Measurements from ENCODE around the gene ABCD1.
"Not testable (repeated sequence)": the region's sequence is repeated elsewhere in the genome, so short reads cannot be mapped to it uniquely, and the experiment has no call there.

Gene ABCD1

DNA sequence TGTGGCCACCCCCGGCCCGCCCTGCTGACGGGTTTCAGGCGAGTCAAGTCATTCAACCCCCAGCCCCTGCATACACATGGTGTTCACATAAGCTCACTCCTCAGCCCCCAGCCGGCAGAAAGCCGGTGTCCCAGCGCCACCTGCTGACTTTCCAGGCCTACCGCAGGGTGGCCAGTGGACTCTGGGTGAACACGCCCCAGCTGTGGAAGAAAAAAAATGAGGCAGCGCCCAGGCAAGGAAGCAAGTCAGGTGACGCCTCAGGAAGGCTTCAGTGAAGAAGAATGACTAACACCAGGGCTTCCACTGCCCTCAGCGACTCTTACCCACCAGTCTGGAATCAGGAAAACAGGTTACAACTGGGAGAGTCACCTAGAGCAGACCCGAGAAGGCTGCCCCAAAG lies 16.2 kb upstream of the ABCD1 start:
- in situ Hi-C loops (cut with HindIII; ENCODE audit: low sequenced_read_pairs), result no loop called here

DNA sequence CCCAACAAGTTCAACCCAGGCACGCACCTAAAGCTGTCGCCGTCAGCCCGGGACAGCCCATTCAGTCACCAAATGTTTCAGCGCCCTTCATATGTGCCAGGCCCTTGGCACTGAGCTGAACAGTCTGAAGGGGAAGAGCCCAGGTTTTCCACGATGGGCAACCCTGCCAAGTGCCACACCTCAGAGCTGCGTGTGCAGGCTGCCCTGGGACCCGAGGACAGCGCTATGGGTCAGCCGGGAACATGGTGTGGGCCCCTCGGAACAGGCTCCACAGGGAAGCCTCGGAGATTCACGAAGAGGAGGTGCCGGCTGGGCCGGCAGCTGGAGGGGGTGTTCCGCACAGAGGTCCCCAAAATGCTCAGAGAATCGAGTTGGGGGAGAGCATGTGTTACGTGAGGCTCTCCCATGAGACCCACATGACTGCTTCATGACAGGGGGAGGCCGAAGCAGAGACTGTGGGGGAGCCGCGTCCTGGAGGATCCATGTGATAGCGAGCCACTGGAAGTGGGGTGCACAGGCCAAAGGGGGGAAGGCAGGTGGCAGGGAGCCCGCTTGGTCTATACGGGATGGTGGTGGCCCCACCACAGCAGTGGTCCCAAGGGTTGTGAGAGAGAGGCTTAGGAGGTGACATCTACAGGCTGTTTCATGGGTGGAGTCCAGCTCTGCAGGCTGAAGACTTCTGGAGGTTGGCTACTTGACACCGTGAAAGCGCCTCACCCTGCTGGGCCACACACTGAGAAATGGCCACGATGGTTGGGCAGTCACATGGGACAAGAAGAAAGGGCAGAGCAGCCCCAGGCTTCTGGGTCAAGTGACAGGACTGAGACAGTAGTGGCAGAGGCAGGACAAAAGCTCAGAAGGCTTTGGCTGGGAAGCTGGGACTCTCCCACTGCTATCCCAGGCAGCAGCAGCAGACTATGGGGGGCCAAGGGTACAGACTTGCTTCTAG lies 14.7 kb upstream of the ABCD1 start:
- in situ Hi-C loops (cut with HindIII; ENCODE audit: low sequenced_read_pairs), result no loop called here

DNA sequence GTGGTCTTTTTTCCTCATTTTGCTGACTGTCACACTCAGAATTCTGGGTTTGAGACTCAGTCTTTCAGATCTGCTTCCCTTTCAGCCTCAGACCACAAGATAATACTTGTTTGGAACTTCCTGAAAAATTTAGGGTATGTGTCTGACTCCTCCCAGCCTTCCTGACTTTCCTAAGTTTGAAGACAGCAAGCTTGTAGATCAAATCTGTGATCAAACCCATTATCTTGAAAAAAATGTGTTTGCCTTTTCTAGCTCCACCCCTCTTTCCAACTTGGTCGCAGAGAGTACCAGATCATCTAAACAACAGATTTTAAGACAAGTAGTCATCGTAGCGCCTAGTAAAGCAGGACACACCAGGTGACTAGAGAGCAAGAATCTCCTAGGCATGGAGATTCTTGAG lies 10.4 kb upstream of the ABCD1 start:
- in situ Hi-C loops (cut with HindIII; ENCODE audit: low sequenced_read_pairs), result no loop called here

DNA sequence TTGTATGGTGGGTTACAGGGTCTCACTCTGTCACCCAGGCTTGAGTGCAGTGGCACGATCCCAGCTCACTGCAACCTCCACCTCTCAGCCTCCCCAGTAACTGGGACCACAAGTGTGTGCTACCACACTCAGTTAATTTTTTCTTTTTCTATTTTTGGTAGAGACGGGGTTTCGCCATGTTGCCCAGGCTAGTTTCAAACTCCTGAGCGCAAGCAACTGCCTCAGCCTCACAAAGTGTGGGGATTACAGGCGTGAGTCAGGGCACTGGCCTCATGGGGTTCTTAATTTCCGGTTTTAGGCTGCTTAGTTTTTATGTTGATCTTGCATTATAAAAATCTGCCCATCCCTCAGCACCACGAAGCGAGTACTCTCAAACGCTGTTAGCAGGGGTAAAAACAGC lies 7.2 kb upstream of the ABCD1 start:
- in situ Hi-C loops (cut with HindIII; ENCODE audit: low sequenced_read_pairs), result no loop called here

DNA sequence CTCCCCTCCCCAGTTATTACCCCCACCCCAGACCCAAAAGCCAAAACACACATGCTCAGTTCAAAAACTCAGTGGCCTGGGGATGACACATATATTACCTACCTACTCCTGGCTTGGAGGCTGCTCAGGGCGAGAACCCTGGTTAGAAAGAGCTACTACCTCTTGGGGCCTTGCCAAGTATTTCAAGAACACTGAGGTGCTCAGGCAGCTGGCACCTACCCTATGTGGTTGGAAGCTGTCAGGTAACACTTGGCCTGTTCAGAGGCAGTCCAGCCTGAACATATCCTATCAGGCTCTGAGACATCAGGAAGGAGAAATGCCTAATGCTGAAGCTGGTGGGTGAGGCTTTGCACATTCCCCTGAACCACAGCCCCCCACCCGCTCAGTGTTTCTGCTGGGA lies 5.4 kb upstream of the ABCD1 start:
- in situ Hi-C loops (cut with HindIII; ENCODE audit: low sequenced_read_pairs), result no loop called here

DNA sequence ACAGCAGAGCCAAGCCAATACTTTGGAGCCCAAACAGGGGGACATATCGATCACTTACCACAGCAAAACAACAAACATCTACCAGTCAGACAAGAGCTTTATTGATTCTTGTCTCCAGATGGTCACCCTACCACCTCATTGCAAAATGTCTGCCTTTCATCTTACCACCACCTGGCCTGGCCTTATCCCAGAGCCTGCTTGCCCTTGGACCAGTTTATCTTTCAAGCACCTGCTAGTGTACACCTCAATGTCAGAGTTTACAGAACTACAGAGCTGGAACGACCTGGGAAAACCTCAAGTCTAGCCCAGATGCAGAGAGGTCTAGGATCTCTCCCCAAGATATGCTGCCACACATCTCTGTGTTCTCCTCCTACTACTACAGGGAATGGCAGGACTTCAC lies 5.0 kb upstream of the ABCD1 start:
- in situ Hi-C loops (cut with HindIII; ENCODE audit: low sequenced_read_pairs), result no loop called here

DNA sequence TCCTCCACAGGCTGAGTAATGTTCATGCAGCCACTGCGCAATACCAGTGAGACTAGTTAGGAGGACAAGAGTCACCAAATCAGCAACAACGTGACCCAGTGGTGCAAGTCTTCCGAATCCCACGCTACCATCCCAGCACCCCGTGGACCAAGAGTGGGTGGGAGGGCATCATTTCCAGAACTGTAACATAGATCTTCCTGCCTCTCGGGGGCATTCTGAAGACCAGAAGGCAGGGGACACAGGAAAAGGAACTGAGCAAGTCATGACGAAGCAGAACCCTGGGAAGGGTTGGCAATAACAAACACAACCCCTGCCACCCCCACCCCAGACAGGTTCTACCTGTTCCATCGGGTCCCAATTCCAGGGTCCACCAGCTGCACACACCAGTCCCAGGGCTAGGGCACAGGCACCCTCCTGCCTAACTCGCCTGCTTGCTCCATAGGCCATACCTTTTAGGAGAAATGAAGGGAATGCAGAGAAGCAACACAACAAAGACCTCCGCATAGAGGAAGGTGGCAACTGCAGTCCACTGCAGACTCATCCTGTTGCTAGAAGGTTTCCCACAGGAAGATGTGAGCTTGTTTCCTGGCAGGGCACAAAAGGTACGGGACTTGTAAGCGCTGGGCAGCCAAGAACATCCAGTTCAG lies 1.8 kb upstream of the ABCD1 start:
- in situ Hi-C loops (cut with HindIII; ENCODE audit: low sequenced_read_pairs), result no loop called here

DNA sequence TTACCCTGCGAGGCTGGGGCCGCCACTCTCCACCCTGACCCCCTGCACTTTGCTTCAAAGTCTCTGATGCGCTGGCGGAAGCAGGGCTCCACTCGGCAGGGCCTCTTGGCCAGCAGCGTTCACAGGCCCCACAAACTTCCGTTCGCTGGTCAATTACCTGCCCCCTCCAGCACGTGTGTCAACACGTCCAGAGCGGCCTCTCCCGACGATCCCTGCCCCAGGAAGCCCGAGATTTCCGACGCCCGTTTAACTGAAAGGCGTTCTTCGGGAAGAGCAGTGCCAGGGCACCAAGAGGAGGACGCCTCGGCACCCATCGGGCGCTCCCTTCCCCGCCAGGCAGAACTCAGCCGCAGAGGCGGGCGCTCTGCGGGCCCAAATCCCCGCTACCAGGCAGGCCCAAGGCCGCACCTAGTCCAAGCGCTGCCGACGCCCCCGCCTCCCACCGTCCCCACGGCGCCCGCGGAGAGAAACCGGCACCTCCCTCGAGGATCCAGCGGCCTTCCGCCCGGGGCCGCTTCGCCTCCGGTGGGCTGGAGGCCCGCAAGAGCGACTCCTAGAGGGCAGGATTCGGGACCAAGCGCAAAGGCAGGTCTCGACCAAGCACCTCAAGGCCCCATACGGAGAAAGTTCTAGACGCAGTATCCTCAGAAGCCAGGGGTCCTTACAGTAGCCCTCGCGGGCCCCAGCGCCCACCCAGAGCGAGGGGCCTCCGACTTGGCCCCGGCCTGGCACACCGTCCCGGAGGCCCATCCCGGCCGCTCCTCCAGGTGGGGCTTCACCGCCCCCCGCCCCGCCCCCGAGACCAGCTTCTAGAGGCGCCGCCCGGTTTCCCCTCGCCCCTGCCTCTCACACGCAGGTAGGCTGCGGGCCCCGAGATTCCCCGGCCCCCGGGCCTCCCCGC lies 1.1 kb upstream of the ABCD1 start:
- in situ Hi-C loops (cut with HindIII; ENCODE audit: low sequenced_read_pairs), result no loop called here

DNA sequence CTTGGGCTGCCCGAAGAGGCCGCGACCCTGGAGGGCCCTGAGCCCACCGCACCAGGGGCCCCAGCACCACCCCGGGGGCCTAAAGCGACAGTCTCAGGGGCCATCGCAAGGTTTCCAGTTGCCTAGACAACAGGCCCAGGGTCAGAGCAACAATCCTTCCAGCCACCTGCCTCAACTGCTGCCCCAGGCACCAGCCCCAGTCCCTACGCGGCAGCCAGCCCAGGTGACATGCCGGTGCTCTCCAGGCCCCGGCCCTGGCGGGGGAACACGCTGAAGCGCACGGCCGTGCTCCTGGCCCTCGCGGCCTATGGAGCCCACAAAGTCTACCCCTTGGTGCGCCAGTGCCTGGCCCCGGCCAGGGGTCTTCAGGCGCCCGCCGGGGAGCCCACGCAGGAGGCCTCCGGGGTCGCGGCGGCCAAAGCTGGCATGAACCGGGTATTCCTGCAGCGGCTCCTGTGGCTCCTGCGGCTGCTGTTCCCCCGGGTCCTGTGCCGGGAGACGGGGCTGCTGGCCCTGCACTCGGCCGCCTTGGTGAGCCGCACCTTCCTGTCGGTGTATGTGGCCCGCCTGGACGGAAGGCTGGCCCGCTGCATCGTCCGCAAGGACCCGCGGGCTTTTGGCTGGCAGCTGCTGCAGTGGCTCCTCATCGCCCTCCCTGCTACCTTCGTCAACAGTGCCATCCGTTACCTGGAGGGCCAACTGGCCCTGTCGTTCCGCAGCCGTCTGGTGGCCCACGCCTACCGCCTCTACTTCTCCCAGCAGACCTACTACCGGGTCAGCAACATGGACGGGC lies 579 bp downstream of the ABCD1 start:
- in situ Hi-C loops (cut with HindIII; ENCODE audit: low sequenced_read_pairs), result no loop called here

DNA sequence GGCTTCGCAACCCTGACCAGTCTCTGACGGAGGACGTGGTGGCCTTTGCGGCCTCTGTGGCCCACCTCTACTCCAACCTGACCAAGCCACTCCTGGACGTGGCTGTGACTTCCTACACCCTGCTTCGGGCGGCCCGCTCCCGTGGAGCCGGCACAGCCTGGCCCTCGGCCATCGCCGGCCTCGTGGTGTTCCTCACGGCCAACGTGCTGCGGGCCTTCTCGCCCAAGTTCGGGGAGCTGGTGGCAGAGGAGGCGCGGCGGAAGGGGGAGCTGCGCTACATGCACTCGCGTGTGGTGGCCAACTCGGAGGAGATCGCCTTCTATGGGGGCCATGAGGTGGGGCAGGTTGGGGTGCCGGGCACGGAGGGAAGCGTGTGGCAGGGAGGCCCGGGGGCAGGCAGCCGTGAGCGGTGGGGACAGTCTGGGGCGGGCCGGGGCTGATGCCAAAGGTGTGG lies 1.2 kb downstream of the ABCD1 start:
- in situ Hi-C loops (cut with HindIII; ENCODE audit: low sequenced_read_pairs), result no loop called here

DNA sequence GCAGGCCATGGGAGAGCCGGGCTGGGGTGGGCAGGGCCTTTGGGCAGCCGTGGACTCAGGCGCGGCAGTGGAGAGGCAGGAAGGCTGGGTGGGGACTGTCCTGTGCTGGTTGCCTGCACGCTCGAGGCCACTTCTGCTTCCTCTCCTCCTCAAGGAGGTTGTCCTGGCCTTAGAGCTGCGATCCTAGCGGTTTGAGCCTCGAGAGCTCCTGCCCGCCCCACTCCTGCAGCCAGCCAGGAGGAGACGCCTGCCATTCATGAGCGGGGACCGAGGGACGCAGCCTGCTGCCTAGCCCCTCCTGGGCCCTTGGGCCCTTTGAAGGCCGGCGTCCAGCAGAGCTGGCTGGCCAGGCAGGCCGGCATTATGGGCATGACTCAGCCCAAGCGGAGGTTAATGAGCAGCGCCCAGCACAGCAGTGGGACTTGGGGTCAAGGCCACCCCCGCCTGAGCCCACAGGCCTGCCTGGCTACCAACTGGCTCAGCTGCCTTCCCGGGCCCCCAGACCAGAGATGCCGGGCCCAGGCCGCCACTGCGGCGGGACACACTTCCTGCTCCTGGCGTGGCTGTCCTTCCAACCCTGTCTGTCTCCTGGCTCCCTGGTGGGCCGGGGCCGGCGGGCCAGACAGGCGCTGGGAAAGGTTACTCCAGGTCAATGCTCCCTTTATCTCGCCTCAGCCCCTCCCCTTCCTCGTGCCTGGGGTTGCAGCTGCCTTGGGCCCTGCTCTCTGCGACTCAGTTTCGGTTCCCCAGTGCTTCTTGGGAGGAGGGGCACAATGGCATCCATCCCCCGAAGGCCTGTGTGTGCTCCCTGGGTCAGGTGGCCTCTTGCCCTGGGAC lies 1.8 kb downstream of the ABCD1 start:
- in situ Hi-C loops (cut with HindIII; ENCODE audit: low sequenced_read_pairs), result no loop called here

DNA sequence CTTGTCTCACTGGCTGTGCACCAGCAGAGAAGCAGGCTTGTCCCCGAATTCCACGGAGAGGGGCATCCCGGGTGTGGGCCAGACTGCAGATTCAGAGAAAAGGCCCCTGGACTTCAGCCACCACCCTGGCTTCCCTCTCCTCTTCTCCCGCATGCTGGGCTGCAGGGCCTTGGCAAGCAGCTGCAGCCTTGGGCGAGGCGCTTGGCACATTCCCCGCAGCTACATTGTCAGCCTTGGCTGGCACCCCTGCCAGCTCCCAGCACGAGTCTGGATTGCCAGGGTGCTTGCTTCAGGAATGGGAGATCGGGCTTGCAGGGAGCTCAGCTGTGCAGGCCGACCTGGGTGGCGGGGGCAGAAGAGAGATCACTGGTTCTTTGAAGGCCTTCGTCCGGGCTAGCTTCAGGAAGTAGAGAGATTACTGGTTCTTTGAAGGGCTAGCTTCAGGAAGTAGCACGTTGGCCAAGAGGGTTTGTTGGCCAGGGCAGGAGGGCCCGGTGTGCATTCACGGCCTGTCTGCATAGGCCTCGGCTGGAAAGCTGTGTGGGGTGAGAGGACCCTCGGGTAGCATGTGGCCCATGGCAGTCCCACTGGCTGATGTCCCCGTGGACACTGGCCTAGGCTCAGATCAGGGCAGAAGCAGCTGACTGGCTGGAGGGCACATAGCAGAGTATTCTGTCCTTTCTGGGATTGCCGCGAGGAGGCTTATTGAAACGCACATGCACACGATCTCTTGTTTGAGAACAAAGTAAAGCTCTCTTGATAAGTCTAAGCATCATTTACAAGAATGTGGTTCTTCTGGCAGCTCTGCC lies 2.7 kb downstream of the ABCD1 start:
- in situ Hi-C loops (cut with HindIII; ENCODE audit: low sequenced_read_pairs), result no loop called here

DNA sequence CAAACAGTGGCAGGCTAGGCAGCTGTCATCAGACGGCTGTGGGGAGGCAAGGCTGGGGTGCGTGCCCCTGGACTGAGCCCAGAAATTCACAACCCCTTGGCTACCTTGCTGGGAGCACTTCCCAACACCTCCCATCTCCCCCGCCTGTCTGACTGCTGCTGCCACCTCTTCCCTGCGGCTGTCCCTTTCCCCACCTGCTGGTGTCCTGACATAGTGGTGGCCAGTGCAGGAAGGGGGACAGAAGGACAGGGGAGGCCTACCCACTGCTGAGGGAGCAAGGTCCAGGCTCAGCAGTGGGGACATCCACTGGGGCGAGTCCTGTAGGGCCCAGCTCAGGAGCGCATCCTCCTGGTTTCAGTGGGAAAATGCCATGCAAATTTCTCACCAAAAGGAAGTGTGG lies 3.4 kb downstream of the ABCD1 start:
- in situ Hi-C loops (cut with HindIII; ENCODE audit: low sequenced_read_pairs), result no loop called here

DNA sequence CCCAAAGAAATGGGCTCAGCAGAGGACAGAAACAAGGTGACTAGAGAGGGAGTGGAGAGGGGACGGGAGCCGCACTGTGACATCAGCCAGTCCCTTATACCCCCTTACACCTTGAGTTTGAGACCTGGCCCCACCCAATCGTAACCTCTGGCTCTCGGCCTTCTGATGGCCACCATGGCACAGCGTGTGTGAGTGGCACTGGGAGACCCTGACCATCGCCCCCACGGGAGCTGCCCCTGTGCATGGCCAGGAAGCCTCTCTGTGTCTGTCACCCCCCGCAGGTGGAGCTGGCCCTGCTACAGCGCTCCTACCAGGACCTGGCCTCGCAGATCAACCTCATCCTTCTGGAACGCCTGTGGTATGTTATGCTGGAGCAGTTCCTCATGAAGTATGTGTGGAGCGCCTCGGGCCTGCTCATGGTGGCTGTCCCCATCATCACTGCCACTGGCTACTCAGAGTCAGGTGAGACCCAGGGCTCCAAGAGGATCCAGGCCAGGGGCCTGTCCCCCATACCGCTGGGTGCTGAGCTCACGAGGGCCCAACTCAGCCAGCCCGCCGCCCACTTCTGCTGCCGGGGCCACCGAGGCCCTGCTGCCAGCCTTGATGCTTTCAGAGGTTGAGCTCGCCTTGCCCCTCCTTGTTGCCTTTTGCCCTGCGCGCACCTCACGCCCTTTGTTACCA lies 4.4 kb downstream of the ABCD1 start:
- in situ Hi-C loops (cut with HindIII; ENCODE audit: low sequenced_read_pairs), result no loop called here

DNA sequence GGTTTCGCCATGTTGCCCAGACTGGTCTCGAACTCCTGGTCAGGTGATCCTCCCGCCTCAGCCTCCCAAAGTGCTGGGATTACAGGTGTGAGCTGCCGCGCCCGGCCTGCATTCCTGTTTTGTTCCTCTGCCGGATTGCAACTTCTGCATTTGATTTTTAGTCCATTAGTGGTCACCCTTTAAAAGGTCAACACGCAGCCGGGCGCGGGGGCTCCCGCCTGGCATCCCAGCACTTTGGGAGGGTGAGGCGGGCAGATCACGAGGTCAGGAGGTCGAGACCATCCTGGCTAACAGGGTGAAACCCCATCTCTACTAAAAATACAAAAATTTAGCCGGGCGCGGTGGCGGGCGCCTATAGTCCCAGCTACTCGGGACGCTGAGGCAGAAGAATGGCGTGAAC lies 5.5 kb downstream of the ABCD1 start:
- in situ Hi-C loops (cut with HindIII; ENCODE audit: low sequenced_read_pairs), result not testable (repeated sequence)

DNA sequence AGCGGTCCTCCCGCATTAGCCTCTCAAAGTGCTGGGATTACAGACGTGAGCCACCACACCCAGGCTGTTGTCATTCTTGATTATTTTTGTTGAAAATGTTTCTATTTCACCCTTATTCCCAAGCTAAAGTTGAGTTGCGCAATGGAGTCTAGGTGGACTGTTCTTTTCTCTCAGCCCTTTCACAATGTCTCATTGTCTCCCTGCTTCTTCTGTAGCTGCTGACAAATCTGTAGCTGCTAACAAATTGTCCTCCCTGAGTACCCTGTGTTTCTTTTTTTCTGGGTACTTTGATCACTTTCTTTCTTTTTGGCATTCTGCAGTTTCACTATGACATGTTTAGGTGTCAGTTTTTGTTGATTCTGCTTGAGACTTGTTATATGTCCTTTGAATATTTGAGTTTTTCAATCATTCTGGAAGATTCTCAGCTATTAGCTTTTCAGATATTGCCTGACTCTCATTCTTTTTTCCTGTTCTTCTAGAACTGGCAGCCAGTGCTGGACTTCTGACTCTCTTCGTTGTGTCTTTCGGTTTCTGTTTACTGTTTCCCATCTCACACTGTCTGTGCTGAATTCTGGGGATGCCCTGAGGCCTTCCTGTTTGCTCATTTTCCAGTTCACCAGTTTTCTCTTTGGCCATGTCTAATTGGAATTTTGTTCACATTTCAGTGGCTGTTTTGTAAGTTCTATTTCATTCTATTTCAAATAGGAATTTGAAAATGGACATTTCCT lies 6.6 kb downstream of the ABCD1 start:
- in situ Hi-C loops (cut with HindIII; ENCODE audit: low sequenced_read_pairs), result no loop called here

DNA sequence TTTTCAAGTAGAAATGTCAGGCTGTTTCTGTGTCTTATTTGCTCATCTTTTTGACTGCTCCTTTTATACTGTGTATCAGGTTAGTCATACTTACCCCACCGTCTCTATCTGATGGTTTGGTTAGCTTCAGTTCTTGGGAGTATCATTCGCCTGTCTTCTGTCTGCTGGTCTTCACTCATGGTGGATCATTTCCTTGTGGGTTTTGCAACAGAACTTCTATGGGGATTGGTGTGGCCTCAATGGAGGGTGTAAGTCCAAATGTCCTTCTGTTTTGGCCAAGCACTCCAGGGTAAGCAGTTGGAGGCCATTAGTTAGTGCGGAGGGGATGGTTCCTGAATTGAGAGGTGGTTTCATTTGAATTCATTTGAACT lies 7.2 kb downstream of the ABCD1 start:
- in situ Hi-C loops (cut with HindIII; ENCODE audit: low sequenced_read_pairs), result no loop called here

DNA sequence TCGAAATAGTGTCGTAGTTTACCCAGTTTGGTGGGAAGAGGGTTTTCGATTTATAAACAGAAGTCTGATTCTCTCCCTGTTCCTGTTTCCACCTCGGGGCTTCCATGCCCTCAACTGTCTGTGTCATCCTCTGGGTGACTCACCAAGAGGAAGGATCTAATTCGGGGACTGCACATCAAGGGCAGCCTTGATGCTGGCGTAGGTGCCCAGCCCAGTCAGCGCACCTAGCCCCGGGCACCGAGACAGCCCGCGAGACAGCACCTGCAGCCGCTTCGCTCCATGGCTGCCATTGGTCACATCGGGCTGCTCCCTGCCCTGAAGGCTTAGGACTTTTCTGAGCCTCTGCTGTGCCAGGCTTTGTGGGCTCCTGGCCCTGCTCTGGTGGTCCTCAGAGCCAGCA lies 7.7 kb downstream of the ABCD1 start:
- in situ Hi-C loops (cut with HindIII; ENCODE audit: low sequenced_read_pairs), result no loop called here

All from endothelial cell of hepatic sinusoid (primary cell).